GM12864 (cell line): Measurements from ENCODE around the gene CDH18.

Experiments
- DNase-seq: peaks from one replicate; pipeline ENCODE4 v3.0.0-alpha.2; 2011; ENCODE audit warnings: low read depth
- H3K4me3 ChIP-seq: 2 replicates; pipeline ENCODE4 v1.5.1; 2011; ENCODE audit warnings: mild to moderate bottlenecking, low read depth, low read length, control low read depth
- TF ChIP-seq, protein P1 (sequence below): IDR thresholded peaks from 2 replicates; pipeline ENCODE4 v1.5.1; 2011; ENCODE audit warnings: low read depth, mild to moderate bottlenecking, moderate library complexity, low read length, control low read depth, inconsistent platforms; ENCODE audit errors: missing control alignments

The CDH18 gene

DNA sequence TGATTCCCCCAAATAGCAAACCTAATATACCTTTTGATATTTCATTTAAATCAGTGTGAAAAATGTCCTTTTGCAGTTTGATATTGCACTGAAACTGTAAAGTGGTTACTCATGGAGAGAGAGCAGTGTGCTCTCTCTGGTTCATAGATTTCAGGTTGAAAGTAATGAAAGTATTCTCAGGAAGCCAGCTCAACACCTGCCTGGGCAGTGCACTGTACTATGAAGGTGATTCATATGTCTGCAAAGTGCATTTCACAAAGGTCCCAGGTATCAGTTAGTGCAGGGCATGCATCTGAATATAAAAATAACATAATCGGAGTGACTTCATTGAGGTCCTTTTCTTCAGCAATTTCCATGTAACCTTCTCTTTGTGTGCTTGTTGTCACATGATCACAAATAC, 274.3 kb downstream of the CDH18 start:
- H3K4me3 ChIP-seq: no peak overlapping the region
- TF ChIP-seq, protein P1, sequence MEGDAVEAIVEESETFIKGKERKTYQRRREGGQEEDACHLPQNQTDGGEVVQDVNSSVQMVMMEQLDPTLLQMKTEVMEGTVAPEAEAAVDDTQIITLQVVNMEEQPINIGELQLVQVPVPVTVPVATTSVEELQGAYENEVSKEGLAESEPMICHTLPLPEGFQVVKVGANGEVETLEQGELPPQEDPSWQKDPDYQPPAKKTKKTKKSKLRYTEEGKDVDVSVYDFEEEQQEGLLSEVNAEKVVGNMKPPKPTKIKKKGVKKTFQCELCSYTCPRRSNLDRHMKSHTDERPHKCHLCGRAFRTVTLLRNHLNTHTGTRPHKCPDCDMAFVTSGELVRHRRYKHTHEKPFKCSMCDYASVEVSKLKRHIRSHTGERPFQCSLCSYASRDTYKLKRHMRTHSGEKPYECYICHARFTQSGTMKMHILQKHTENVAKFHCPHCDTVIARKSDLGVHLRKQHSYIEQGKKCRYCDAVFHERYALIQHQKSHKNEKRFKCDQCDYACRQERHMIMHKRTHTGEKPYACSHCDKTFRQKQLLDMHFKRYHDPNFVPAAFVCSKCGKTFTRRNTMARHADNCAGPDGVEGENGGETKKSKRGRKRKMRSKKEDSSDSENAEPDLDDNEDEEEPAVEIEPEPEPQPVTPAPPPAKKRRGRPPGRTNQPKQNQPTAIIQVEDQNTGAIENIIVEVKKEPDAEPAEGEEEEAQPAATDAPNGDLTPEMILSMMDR: no peak
- DNase-seq: no peak

DNA sequence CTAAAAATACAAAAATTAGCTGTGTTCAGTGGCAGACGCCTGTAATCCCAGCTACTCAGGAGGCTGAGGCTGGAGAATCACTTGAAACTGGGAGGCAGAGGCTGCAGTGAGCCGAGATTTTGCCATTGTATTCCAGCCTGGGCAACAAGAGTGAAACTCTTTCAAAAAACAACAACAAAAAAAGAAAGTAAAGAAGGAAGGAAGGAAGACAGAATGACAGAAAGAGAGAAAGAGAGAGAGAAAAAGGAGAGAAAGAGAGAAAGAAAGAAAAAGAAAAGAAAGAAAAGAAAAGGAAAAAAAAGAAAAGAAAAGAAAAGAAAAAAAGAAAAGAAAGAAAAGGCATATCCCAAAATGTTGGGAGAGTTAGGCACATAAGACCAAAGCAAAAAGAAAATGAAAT, 278.6 kb downstream of the CDH18 start:
- TF ChIP-seq, protein P1: no peak
- no peak overlapping the region for H3K4me3 ChIP-seq
- no peak for DNase-seq

DNA sequence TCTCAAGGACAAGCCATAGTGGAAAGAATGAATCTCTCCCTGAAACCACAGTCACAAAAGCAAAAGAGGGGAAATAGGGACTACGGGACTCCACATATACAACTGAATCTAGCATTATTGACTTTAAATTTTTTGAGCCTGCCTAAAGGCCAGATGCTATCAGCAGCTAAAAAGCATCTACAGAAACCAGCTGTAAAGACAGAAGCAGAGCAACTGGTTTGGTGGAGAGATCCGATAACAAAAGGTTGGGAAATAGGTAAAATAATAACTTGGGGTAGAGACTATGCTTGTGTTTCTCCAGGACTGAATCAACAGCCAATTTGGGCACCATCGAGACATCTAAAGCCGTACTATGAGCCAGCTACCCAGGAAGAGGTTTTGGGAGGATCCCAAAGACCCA, 281.2 kb downstream of the CDH18 start:
- no peak for DNase-seq
- TF ChIP-seq, protein P1: no peak
- H3K4me3 ChIP-seq: no peak overlapping the region

DNA sequence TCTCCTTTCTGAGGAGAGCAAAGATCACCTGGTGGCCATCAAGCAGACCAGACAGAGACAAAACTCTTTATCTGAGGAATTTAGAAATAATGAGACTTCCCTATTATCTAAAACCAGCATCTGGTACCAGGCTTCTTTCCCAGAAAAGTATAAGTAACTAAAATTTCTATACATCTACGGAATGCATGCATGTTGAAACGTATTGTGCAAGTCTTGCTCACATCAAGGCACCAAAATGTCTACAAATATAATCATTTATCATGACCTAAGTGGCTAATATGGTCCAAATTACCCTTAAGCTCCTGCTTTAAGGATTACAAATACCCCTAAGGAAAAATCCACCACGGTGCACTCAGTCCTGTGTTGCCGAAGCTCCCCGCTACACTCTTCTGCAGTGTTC, 286.3 kb downstream of the CDH18 start:
- TF ChIP-seq, protein P1: no peak
- DNase-seq: no peak
- H3K4me3 ChIP-seq: no peak overlapping the region

DNA sequence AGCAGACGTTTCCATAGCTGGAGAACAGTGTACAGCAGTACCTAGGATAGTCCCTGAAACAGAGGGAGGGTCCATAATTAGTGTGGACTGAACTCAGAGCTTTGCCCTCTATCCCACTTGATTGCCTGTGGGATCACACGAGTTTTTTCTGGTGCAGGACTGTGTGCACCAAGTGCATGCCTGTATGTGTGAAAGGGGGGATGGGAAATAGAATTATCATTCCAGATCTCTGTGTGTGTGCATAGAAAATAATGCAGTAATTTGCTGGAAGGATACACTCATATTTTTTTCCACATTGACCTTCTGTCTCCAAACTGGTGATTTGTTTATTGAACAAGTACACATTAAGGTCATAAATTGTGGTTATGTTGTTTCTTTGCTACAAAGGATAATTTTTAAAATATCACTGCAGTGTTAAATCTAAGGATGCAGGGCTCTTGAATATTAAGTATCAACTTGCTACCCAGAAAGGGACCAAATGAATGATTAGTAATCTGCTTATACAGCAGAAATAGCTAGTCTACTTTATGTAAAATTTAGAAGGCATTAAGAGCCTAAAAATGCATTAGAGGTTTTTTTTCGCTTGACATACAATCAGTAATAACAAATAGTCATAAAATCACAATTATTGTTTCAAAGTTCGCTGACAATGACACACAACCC, 292.9 kb downstream of the CDH18 start:
- TF ChIP-seq, protein P1: no peak
- no peak overlapping the region for H3K4me3 ChIP-seq
- DNase-seq: no peak

DNA sequence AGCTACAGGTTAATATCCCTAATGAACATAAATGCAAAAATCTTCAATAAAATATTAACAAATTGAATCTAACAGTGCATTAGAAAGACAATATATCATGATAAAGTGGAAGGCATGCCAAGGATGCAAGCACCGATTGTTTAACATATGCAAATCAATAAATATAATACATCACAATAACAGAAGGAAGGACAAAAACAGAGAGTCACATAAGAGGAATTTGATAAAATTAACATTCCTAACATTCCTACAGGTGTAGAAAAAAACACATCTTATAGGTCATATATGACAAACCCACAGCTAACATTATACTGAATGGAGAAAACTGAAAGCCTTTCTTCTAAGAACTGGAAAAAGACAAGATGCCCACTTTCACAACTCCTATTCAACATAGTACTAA, 297.0 kb downstream of the CDH18 start:
- H3K4me3 ChIP-seq: no peak overlapping the region
- TF ChIP-seq, protein P1: no peak
- no peak for DNase-seq

DNA sequence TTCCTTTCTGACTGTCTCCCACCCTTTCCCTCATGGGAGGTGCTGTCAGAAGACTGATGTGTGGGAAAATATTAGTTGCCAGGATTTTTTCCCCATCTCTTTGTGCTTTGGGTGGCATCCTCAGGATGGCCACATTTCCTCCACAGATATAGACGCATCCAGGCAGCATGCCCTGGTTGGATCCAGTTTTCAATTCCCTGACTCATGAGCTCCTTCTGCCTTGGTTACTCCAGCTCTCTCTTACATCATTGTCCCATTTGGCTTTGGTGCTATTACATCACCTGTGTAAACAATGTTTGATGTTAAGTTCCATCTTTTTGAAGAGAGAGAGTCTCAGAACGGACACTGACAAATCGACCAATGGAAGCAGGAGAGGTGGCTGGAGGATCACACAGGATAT, 302.5 kb downstream of the CDH18 start:
- TF ChIP-seq, protein P1: no peak
- DNase-seq: no peak
- no peak overlapping the region for H3K4me3 ChIP-seq
